K562 (cell line): ENCODE data around the gene USP10. TPM values are rescaled to one million over a fixed set of nuclear protein-coding genes. Genes with fewer than 3 reads are reported as not detected.

Experiments
- ATAC-seq: fragments of 200-7000 bp; cut with Tn5 transposase; 3 replicates; pipeline ENCODE4 v1.9.1; 2020; ENCODE audit warnings: moderate library complexity
- BruUV-seq: library from RNA; stranded (reverse); fragments of 400-500 nt; replicated peaks from 2 replicates; lab custom pipeline; 2021; lab: Mats Ljungman, UMichigan
- CTCF ChIA-PET: fragments of 300-600 bp; formaldehyde crosslinking; extraction: SDS; loops from one replicate; lab custom pipeline; 2021; ENCODE audit warnings: low intra/inter-chr PET ratio; lab: Yijun Ruan, JAX
- POLR2A ChIA-PET: fragments of 300-600, 350-650 bp; sonication (Branson Sonifier 250); formaldehyde crosslinking; extraction: SDS; loops from one replicate; lab custom pipeline; 2021; ENCODE audit warnings: antibody characterized with exemption, inconsistent platforms; lab: Yijun Ruan, JAX
- DNase-seq, 4 experiments: peaks; one replicate each; pipeline versions ENCODE4 v3.0.0 to v3.0.0-alpha.2; 2011 to 2018; ENCODE audit warnings: low spot score in 3 of 4, mixed read lengths in 3 of 4; ENCODE audit errors: extremely low read depth in 1 of 4
- FAIRE-seq: peaks from 2 replicates; lab custom pipeline; 2011; peaks lifted over from hg19 to GRCh38; lab: Jason Lieb, UNC
- H2AFZ ChIP-seq: 2 replicates; pipeline ENCODE4 v1.6.0; 2011; ENCODE audit warnings: low read depth, low read length, control low read depth, inconsistent platforms
- H3K27ac ChIP-seq: fragments of 200-600 bp; 3 replicates; pipeline ENCODE4 v1.8.0; 2011; ENCODE audit warnings: low read depth, mild to moderate bottlenecking, control low read depth, inconsistent platforms, low read length, moderate library complexity, mixed read lengths; ENCODE audit errors: extremely low read depth
- H3K27me3 ChIP-seq, 2 experiments: fragments of 300-600 bp in 1 of 2; 2 replicates in 1 of 2; 3 replicates in 1 of 2; pipeline versions ENCODE4 v1.6.0 to v1.8.0; 2011; ENCODE audit warnings: inconsistent platforms in 2 of 2, low read length in 2 of 2, mild to moderate bottlenecking in 1 of 2, mixed read lengths in 1 of 2, moderate library complexity in 1 of 2; ENCODE audit not compliant: control insufficient read depth in 2 of 2, insufficient read depth in 2 of 2
- H3K36me3 ChIP-seq: fragments of 300-600 bp; 3 replicates; pipeline ENCODE4 v1.8.0; 2011; ENCODE audit warnings: mild to moderate bottlenecking, low read length, inconsistent platforms; ENCODE audit not compliant: control insufficient read depth, insufficient read depth
- H3K4me1 ChIP-seq, 2 experiments: fragments of 200-600 bp in 1 of 2; replicated peaks in 1 of 2; 2 replicates in 1 of 2; 3 replicates in 1 of 2; pipeline versions ENCODE4 v1.5.1 to v1.8.0; 2011; ENCODE audit warnings: inconsistent platforms in 2 of 2, low read length in 2 of 2, mild to moderate bottlenecking in 1 of 2, mixed read lengths in 1 of 2, moderate library complexity in 1 of 2; ENCODE audit not compliant: control insufficient read depth in 2 of 2, insufficient read depth in 2 of 2
- H3K4me2 ChIP-seq: 2 replicates; pipeline ENCODE4 v1.6.1; 2011; ENCODE audit warnings: low read length, control low read depth, inconsistent platforms, mixed read lengths; ENCODE audit not compliant: insufficient read depth
- H3K4me3 ChIP-seq: fragments of 200-600 bp; sonication (generic), shearing (Covaris generic); 2 replicates; pipeline ENCODE4 v1.5.1; 2016; ENCODE audit warnings: control low read depth, inconsistent platforms
- H3K79me2 ChIP-seq: fragments of 200-600 bp; 3 replicates; pipeline ENCODE4 v1.8.0; 2011; ENCODE audit warnings: low read length, inconsistent platforms; ENCODE audit not compliant: control insufficient read depth, insufficient read depth
- H3K9ac ChIP-seq, 2 experiments: 2 replicates each; pipeline versions ENCODE4 v1.6.0 to v1.6.1; 2011; ENCODE audit warnings: low read depth in 2 of 2, low read length in 2 of 2, control low read depth in 1 of 2, inconsistent platforms in 1 of 2, mild to moderate bottlenecking in 1 of 2, mixed read lengths in 1 of 2; ENCODE audit not compliant: insufficient read depth in 1 of 2
- H3K9me1 ChIP-seq: one replicate; pipeline ENCODE4 v1.6.0; 2011; ENCODE audit warnings: inconsistent platforms, mild to moderate bottlenecking, low read length, moderate library complexity; ENCODE audit not compliant: control insufficient read depth, insufficient read depth
- H3K9me3 ChIP-seq: replicated peaks from 2 replicates; pipeline ENCODE4 v1.5.1; 2011; ENCODE audit warnings: low read depth, low read length, inconsistent platforms; ENCODE audit not compliant: control insufficient read depth, insufficient read depth
- H4K20me1 ChIP-seq: replicated peaks from 2 replicates; pipeline ENCODE4 v1.6.1; 2011; ENCODE audit warnings: low read length, inconsistent platforms, mixed read lengths; ENCODE audit not compliant: control insufficient read depth, insufficient read depth
- CEBPB ChIP-seq: fragments of 450-650 bp; IDR thresholded peaks from 2 replicates; pipeline ENCODE4 v1.6.1; 2016; ENCODE audit warnings: missing genetic modification characterization, missing compliant biosample characterization
- DIDO1 ChIP-seq: fragments of 450-650 bp; IDR thresholded peaks from 2 replicates; pipeline ENCODE4 v1.6.1; 2016; ENCODE audit warnings: low read depth, missing biosample characterization, missing genetic modification characterization
- GTF2E2 ChIP-seq: fragments of 200-800 bp; sonication (Bioruptor generic); IDR thresholded peaks from 2 replicates; pipeline ENCODE4 v1.6.1; 2016; ENCODE audit warnings: missing genetic modification characterization, missing compliant biosample characterization
- JUN ChIP-seq, 2 experiments: sonication (generic) in 1 of 2; formaldehyde crosslinking in 1 of 2; IDR thresholded peaks; 2 replicates each; pipeline versions ENCODE4 v1.6.1 to v1.8.0; 2012 to 2022; ENCODE audit warnings: borderline replicate concordance in 2 of 2, mild to moderate bottlenecking in 2 of 2, improper control_type of control experiment in 1 of 2, low read depth in 1 of 2, low read length in 1 of 2, missing genetic modification reagents in 1 of 2
- NONO ChIP-seq, 2 experiments: fragments of 200-400 bp in 1 of 2; fragments of 450-650 bp in 1 of 2; formaldehyde crosslinking in 1 of 2; IDR thresholded peaks; 2 replicates each; pipeline ENCODE4 v1.6.1; 2017; ENCODE audit warnings: low read depth in 2 of 2, mild to moderate bottlenecking in 2 of 2, moderate library complexity in 2 of 2, low read length in 1 of 2
- PCBP2 ChIP-seq: fragments of 200-400 bp; formaldehyde crosslinking; IDR thresholded peaks from 2 replicates; pipeline ENCODE4 v1.6.1; 2018; ENCODE audit warnings: low read length, low read depth, mild to moderate bottlenecking, moderate library complexity; ENCODE audit not compliant: poor library complexity, severe bottlenecking
- PTRF ChIP-seq: fragments of 450-650 bp; IDR thresholded peaks from 2 replicates; pipeline ENCODE4 v1.6.1; 2016; ENCODE audit warnings: mild to moderate bottlenecking, missing genetic modification characterization, missing compliant biosample characterization
- RBM17 ChIP-seq: fragments of 200-400 bp; formaldehyde crosslinking; IDR thresholded peaks from 2 replicates; pipeline ENCODE4 v1.6.1; 2017; ENCODE audit warnings: low read depth, mild to moderate bottlenecking, low read length, borderline replicate concordance
- ZBTB7A ChIP-seq: IDR thresholded peaks from 2 replicates; pipeline ENCODE4 v1.6.1; 2011; ENCODE audit warnings: low read depth, mild to moderate bottlenecking, low read length, moderate library complexity, borderline replicate concordance; ENCODE audit not compliant: control insufficient read depth
- ZNF311 ChIP-seq: fragments of 250-450 bp; sonication (Bioruptor Pico); IDR thresholded peaks from 2 replicates; pipeline ENCODE4 v1.4.0; 2020; ENCODE audit warnings: mild to moderate bottlenecking, moderate library complexity
- ZNF699 ChIP-seq: fragments of 250-450 bp; sonication (Bioruptor Pico); IDR thresholded peaks from 2 replicates; pipeline ENCODE4 v1.8.0; 2021; ENCODE audit warnings: mild to moderate bottlenecking, moderate library complexity; ENCODE audit not compliant: insufficient replicate concordance
- WGBS: fragments of 100-300 bp; shearing (Covaris generic); methylation state at CpG from one replicate; pipeline ENCODE4 v1.1.6; 2016; ENCODE audit warnings: low coverage, mixed read lengths; ENCODE audit not compliant: insufficient coverage; ENCODE audit errors: missing lambda C conversion rate; 5-methylcytosine and 5-hydroxymethylcytosine counted together
- in situ Hi-C: fragments of 300-500 bp; cut with MboI; formaldehyde crosslinking; loops from 4 replicates; pipeline ENCODE4 v1.15.0; 2018; ENCODE audit warnings: inconsistent platforms, mixed read lengths
- intact Hi-C: fragments of 100-400 bp; cut with micrococcal nuclease; formaldehyde crosslinking; loops from 2 replicates; pipeline ENCODE4 v1.14.2; 2022
- polyA plus RNA-seq, 8 experiments: library from polyadenylated mRNA; depleted of rRNA in 4 of 8; stranded (reverse) in 5 of 8; unstranded in 3 of 8; fragments of >200 nt; fragmentation: Nextera tagmentation in 2 of 8; fragmentation: Illumina TruSeq in 1 of 8; extraction: Ambion mirVana in 2 of 8; extraction: Trizol in 1 of 8; gene quantifications; 2 replicates each; pipeline versions ENCODE4 v1.2.1 to v1.2.3, GENCODE V29; 2011 to 2014; ENCODE audit warnings: inconsistent platforms in 1 of 8, missing spikeins in 1 of 8
- total RNA-seq, 7 experiments: library from RNA; depleted of rRNA in 6 of 7; stranded (reverse); fragments of >200 nt in 6 of 7; fragmentation: Illumina TruSeq in 2 of 7; extraction: Trizol in 2 of 7; gene quantifications; 2 replicates each; pipeline versions ENCODE4 v1.2.1 to v1.2.3, GENCODE V29; 2011 to 2021; ENCODE audit warnings: low replicate concordance in 1 of 7
- TF ChIP-seq, protein P1 (sequence below): IDR thresholded peaks from 3 replicates; pipeline ENCODE4 v1.6.1; 2011; ENCODE audit warnings: borderline replicate concordance, mild to moderate bottlenecking, moderate library complexity; ENCODE audit not compliant: insufficient read length; ENCODE audit errors: extremely low read depth

Gene USP10
- total and polyA plus RNA-seq, 9 of the 15 experiments (the other 6 are each of a cell fraction or from before 2014, with no cell fraction given): 61.7 to 197 (median 116) TPM

DNA sequence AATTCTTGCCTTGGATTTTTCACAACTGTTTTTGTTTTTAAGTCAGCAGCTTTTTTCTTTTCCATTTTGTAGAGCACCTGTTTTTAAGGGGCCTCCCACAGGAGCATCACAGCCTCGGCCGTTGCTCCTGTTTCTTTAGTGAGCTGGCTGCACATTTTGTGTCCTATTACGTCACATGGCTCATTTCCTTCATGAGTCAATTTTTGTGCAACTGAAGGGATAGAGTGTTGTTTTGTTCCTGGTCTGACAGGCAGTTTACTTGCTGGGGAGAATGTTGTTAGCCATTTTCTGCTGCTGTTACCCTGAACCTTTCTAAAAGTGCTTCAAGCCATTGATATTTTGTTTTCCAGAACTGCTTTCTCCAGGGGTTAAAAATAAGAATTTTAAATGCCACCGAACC is 75.0 kb downstream of the USP10 start:
- WGBS: 97% methylated on average over 4 of the region's 4 CpGs
- Histone ChIP-seq H3K79me2 (no peaks in the 10 kb centered on the region; the same call in 2 of the 3 replicates), H3K4me2 (no peak overlapping the region), H3K4me3 (no peak overlapping the region), H3K9ac (no peak overlapping the region), H3K9me1 (no peaks in the 10 kb centered on the region), H3K36me3 (peaks cover 92% of the 10 kb centered on the region), H3K27ac (no peak overlapping the region), H2AFZ (no peak overlapping the region), H3K4me1 (0 out of 5 replicates have a peak, but pooled peaks cover 0 to 2% of the 10 kb centered on the region in 2 experiments), H4K20me1 (no peaks in the 10 kb centered on the region), H3K9me3 (no peaks in the 10 kb centered on the region), H3K27me3 (no peaks in the 10 kb centered on the region)
- CTCF ChIA-PET: no interaction called here
- intact Hi-C loops (no loop called here), in situ Hi-C loops (no loop called here)
- POLR2A ChIA-PET: no interaction called here
- TF ChIP-seq RBM17: no peak
- no peak for TF ChIP-seq CEBPB (tag)
- TF ChIP-seq ZNF699 (CRISPR knock-in tag): no peak
- no peak for TF ChIP-seq NONO (IDR thresholded peaks at IDR 0.05; ENCODE audit: low read depth in 2 of 2, low read length in 1 of 2)
- no peak for TF ChIP-seq ZNF311 (CRISPR knock-in tag)
- TF ChIP-seq JUN (IDR thresholded peaks at IDR 0.05; ENCODE audit: borderline replicate concordance, low read depth, low read length): no peak
- TF ChIP-seq JUN (CRISPR knock-in tag; IDR thresholded peaks at IDR 0.05; ENCODE audit: borderline replicate concordance): no peak
- no peak for TF ChIP-seq ZBTB7A
- no peak for TF ChIP-seq PTRF (tag)
- TF ChIP-seq PCBP2: no peak
- no peak for TF ChIP-seq DIDO1 (tag)
- TF ChIP-seq, protein P1, sequence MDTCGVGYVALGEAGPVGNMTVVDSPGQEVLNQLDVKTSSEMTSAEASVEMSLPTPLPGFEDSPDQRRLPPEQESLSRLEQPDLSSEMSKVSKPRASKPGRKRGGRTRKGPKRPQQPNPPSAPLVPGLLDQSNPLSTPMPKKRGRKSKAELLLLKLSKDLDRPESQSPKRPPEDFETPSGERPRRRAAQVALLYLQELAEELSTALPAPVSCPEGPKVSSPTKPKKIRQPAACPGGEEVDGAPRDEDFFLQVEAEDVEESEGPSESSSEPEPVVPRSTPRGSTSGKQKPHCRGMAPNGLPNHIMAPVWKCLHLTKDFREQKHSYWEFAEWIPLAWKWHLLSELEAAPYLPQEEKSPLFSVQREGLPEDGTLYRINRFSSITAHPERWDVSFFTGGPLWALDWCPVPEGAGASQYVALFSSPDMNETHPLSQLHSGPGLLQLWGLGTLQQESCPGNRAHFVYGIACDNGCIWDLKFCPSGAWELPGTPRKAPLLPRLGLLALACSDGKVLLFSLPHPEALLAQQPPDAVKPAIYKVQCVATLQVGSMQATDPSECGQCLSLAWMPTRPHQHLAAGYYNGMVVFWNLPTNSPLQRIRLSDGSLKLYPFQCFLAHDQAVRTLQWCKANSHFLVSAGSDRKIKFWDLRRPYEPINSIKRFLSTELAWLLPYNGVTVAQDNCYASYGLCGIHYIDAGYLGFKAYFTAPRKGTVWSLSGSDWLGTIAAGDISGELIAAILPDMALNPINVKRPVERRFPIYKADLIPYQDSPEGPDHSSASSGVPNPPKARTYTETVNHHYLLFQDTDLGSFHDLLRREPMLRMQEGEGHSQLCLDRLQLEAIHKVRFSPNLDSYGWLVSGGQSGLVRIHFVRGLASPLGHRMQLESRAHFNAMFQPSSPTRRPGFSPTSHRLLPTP: no peak
- TF ChIP-seq GTF2E2 (tag): no peak
- no TSS peak for BruUV-seq
- FAIRE-seq (no peak), ATAC-seq (no peak), DNase-seq (no peak)
